ENCODE results near the gene FAM217B. TPM values are rescaled to one million over a fixed set of nuclear protein-coding genes. Genes with fewer than 3 reads are reported as not detected.

Gene FAM217B, protein sequence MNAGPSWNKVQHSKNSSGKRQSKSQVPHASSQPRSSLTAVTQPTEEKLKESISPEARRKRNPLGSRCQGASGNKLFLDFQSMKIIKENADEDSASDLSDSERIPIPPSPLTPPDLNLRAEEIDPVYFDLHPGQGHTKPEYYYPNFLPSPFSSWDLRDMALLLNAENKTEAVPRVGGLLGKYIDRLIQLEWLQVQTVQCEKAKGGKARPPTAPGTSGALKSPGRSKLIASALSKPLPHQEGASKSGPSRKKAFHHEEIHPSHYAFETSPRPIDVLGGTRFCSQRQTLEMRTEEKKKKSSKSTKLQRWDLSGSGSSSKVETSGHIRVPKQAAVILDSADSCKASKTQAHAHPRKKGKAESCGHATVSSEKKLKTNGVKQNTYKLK
- total RNA-seq = 10 to 100 TPM in 7 of 8 experiments, 1 to 10 TPM in 1; 8.1 to 19.1 (median 12.7) TPM

- WGBS, 10 experiments = 0 to 9% (median 0%) methylated on average over 1 to 28 of the region's 57 CpGs
- peak; percentile 89 to 94 (median 91) for ATAC-seq (replicated peaks in 6 of 8)
- H3K27ac ChIP-seq = peak within 1 kb of the TSS; percentile 95 to 98
- in situ Hi-C loops (cut with MboI; ENCODE audit: low pct_unique_long_range_greater_than_20kb in 2 of 9, low sequenced_read_pairs in 9 of 9, unreplicated experiment in 9 of 9) = no loop called here
- peak within 1 kb of the TSS; percentile 37 to 65 (median 59) for H3K4me3 ChIP-seq
- H3K4me1 ChIP-seq (replicated peaks in 1 of 2) = peaks cover 24 to 72% of the 10 kb centered on the region in 2 donors
Observed at GRCh38 chr20:59940129-59940955, at the start of gene FAM217B, which contains the start of gene PPP1R3D. TSS of gene FAM217B (plus strand) at chr20:59940389. CDS start at chr20:59943944, 3,555 bp downstream. TSS of gene PPP1R3D (minus strand) at chr20:59940305. CDS start at chr20:59939931, 374 bp downstream.

DNA sequence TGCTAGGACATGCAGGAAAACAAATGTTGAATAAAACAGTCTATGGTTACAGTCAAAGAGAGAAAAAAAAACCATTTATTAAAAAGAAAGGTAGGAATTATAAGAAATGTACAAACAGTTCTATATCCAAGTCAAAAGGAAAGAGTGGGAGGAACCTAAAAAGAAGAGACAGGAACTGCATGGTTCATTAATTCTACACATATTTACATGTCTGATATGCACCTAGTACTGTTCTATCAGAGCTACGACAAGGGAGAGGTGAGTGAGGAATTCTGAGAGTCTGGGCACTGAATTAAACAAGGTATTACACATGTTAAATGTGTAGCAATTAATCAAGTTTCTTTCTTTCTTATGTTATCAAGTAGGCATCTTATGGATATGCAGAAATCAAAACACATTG, 48.6 kb upstream of the FAM217B start:
- Histone ChIP-seq H3K4me3 (no peak overlapping the region), H3K27ac (no peak overlapping the region), H3K4me1 (replicated peaks in 1 of 2) (no peaks in the 10 kb centered on the region)
- WGBS, 10 experiments = 30 to 88% (median 71%) methylated on average over 1 of the region's 1 CpG; no CpG with 5 or more reads in 2 of the 10 experiments
- ATAC-seq (replicated peaks in 6 of 8) = peak in 2 of 8 experiments; percentile 38 to 47
- in situ Hi-C loops (cut with MboI; ENCODE audit: low pct_unique_long_range_greater_than_20kb in 2 of 9, low sequenced_read_pairs in 9 of 9, unreplicated experiment in 9 of 9) = no loop called here

GRCh38 chr20:59895908-59896307, 44.3 kb upstream of the FAM217B start:
- no peak for ATAC-seq (replicated peaks in 6 of 8)
- in situ Hi-C loops (cut with MboI; ENCODE audit: low pct_unique_long_range_greater_than_20kb in 2 of 9, low sequenced_read_pairs in 9 of 9, unreplicated experiment in 9 of 9) = no loop called here

GRCh38 chr20:59902470-59902869, 37.7 kb upstream of the FAM217B start:
- Histone ChIP-seq H3K4me1 (replicated peaks in 1 of 2) (no peaks in the 10 kb centered on the region), H3K4me3 (no peak overlapping the region), H3K27ac (no peak overlapping the region)
- in situ Hi-C loops (cut with MboI; ENCODE audit: low pct_unique_long_range_greater_than_20kb in 2 of 9, low sequenced_read_pairs in 9 of 9, unreplicated experiment in 9 of 9) = no loop called here
- no peak for ATAC-seq (replicated peaks in 6 of 8)
- 40 to 100% (median 87%) methylated on average over 1 to 3 of the region's 3 CpGs for WGBS, 10 experiments

More at GRCh38 chr20:59895908-59896307, 44.3 kb upstream of the FAM217B start:
- Histone ChIP-seq H3K27ac (no peak overlapping the region), H3K4me3 (no peak overlapping the region), H3K4me1 (replicated peaks in 1 of 2) (no peaks in the 10 kb centered on the region)
- 29 to 100% (median 82%) methylated on average over 1 of the region's 1 CpG; no CpG with 5 or more reads in 1 of the 10 experiments for WGBS, 10 experiments

DNA sequence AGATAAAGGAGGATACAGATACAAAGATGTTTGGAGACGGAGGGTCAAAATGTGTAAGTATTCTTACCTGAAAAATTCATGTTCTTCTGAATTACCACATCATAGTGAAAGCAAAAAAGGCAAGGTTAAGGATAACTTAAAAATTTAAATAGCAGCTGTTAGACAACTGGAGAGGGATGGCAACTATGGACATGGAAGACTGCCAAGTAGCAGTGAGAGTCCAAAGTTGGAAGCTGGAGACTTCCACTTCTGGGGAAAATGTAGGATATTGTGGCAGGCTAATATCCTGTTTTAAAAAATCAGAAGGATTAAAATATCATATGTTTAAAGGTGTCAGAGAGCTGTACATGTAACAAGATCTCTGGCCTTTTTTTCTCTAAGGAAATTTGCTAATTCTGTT, 36.6 kb upstream of the FAM217B start:
- no peak overlapping the region for H3K4me3 ChIP-seq
- no peak overlapping the region for H3K27ac ChIP-seq
- no peaks in the 10 kb centered on the region for H3K4me1 ChIP-seq (replicated peaks in 1 of 2)
- in situ Hi-C loops (cut with MboI; ENCODE audit: low pct_unique_long_range_greater_than_20kb in 2 of 9, low sequenced_read_pairs in 9 of 9, unreplicated experiment in 9 of 9) = no loop called here
- no peak for ATAC-seq (replicated peaks in 6 of 8)
- 50 to 100% (median 96%) methylated on average over 1 of the region's 1 CpG; no CpG with 5 or more reads in 2 of the 10 experiments for WGBS, 10 experiments

DNA sequence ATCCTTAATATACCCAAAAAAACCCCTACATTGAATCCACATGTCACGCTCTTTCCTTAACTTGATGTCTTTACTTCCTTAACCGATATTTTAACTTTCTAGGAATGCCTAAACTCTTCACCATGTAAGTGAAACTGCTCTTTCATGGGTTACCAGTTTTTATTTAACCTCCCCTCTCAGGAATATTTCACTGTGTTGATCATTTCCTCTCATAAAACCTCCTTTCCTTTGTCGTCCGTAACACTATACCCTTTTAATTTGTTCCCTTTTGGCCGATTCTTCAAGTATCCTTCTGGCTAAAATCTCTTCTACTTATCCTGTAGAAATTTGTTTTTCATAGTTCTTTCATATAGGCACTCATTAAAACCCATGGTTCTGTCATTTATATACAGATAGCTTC, 31.3 kb upstream of the FAM217B start:
- in situ Hi-C loops (cut with MboI; ENCODE audit: low pct_unique_long_range_greater_than_20kb in 2 of 9, low sequenced_read_pairs in 9 of 9, unreplicated experiment in 9 of 9) = no loop called here
- ATAC-seq (replicated peaks in 6 of 8) = no peak
- WGBS, 10 experiments = 74 to 95% (median 85%) methylated on average over 4 to 5 of the region's 5 CpGs; no CpG with 5 or more reads in 1 of the 10 experiments

DNA sequence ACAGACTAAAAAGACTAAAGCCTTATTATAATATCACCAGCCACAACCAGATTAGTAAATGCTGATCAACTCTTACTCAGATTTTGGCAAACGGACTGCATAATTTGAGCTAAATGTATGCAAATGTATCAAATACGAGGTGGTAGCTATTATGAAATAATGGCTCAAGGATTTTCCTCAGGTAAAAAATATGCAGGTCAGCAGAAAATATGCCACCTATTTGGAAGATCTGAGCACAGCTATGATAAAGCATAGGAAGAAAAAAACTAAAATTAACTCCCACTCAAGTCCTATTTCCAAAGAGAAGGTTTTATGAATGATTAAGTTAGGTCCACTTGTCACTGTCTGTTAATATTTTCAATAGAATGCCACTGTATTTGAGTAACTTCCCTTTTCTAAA, 29.1 kb upstream of the FAM217B start:
- WGBS, 10 experiments = 0 to 92% (median 78%) methylated on average over 1 to 2 of the region's 2 CpGs; no CpG with 5 or more reads in 1 of the 10 experiments
- H3K4me1 ChIP-seq (replicated peaks in 1 of 2) = no peaks in the 10 kb centered on the region
- in situ Hi-C loops (cut with MboI; ENCODE audit: low pct_unique_long_range_greater_than_20kb in 2 of 9, low sequenced_read_pairs in 9 of 9, unreplicated experiment in 9 of 9) = no loop called here
- ATAC-seq (replicated peaks in 6 of 8) = no peak
- no peak overlapping the region for H3K27ac ChIP-seq
- H3K4me3 ChIP-seq = no peak overlapping the region

More for the DNA sequence above, 31.3 kb upstream of the FAM217B start:
- Histone ChIP-seq H3K27ac (no peak overlapping the region), H3K4me3 (no peak overlapping the region), H3K4me1 (replicated peaks in 1 of 2) (no peaks in the 10 kb centered on the region)

DNA sequence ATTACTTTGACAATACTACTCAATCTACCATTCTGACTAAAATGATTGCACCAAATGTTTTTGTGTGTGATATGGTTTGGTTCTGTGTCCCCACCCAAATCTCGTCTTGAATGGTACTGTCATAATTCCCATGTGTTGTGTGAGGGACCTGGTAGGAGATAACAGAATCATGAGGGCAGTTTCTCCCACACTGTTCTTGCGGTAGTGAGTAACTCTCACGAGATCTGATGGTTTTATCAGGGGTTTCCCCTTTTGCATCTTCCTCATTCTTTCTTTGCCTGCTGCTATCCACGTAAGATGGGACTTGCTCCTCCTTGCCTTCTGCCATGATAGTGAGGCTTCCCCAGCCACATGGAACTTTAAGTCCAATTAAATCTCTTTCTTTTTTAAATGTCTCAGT, 27.6 kb upstream of the FAM217B start:
- no peak for ATAC-seq (replicated peaks in 6 of 8)
- Histone ChIP-seq H3K4me1 (replicated peaks in 1 of 2) (no peaks in the 10 kb centered on the region), H3K27ac (no peak overlapping the region), H3K4me3 (no peak overlapping the region)
- WGBS, 10 experiments = 44 to 93% (median 86%) methylated on average over 1 to 4 of the region's 4 CpGs; no CpG with 5 or more reads in 2 of the 10 experiments
- in situ Hi-C loops (cut with MboI; ENCODE audit: low pct_unique_long_range_greater_than_20kb in 2 of 9, low sequenced_read_pairs in 9 of 9, unreplicated experiment in 9 of 9) = no loop called here

- Histone ChIP-seq H3K4me3 (no peak overlapping the region), H3K4me1 (replicated peaks in 1 of 2) (peaks cover 0 to 15% of the 10 kb centered on the region in 2 donors), H3K27ac (no peak overlapping the region)
- no peak for ATAC-seq (replicated peaks in 6 of 8)
- in situ Hi-C loops (cut with MboI; ENCODE audit: low pct_unique_long_range_greater_than_20kb in 2 of 9, low sequenced_read_pairs in 9 of 9, unreplicated experiment in 9 of 9) = no loop called here
Observed at GRCh38 chr20:59920944-59921343, 19.2 kb upstream of the FAM217B start.

DNA sequence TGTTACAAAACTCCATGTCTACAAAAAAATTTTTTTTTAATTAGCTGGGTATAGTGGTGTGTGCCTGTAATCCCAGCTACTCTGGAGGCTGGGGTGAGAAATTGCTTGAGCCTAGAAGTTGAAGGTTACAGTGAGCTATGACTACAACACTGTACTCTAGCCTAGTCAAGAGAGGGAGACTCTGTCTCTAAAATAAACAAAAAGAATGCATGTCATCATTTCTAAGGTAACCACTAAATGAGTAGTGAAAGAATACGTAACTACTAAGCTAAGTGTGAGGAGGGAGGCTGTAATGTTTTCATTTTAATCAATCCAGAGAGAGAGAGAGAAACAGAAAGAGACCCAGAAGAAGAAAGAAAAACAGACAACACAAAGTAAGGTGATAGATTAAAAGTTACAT, 16.7 kb upstream of the FAM217B start:
- in situ Hi-C loops (cut with MboI; ENCODE audit: low pct_unique_long_range_greater_than_20kb in 2 of 9, low sequenced_read_pairs in 9 of 9, unreplicated experiment in 9 of 9) = no loop called here
- H3K4me1 ChIP-seq (replicated peaks in 1 of 2) = peaks cover 0 to 10% of the 10 kb centered on the region in 2 donors
- WGBS, 10 experiments = 88 to 100% (median 100%) methylated on average over 1 of the region's 1 CpG; no CpG with 5 or more reads in 4 of the 10 experiments
- no peak overlapping the region for H3K27ac ChIP-seq
- H3K4me3 ChIP-seq = no peak overlapping the region
- peak in 1 of 8 experiments; percentile 12 for ATAC-seq (replicated peaks in 6 of 8)

- no peak for ATAC-seq (replicated peaks in 6 of 8)
- WGBS, 10 experiments = 50 to 88% (median 75%) methylated on average over 1 of the region's 1 CpG; no CpG with 5 or more reads in 2 of the 10 experiments
- in situ Hi-C loops (cut with MboI; ENCODE audit: low pct_unique_long_range_greater_than_20kb in 2 of 9, low sequenced_read_pairs in 9 of 9, unreplicated experiment in 9 of 9) = no loop called here
- H3K27ac ChIP-seq = no peak overlapping the region
- H3K4me3 ChIP-seq = no peak overlapping the region
- H3K4me1 ChIP-seq (replicated peaks in 1 of 2) = peaks cover 0 to 18% of the 10 kb centered on the region in 2 donors
Observed at GRCh38 chr20:59925359-59925758, 14.8 kb upstream of the FAM217B start.

DNA sequence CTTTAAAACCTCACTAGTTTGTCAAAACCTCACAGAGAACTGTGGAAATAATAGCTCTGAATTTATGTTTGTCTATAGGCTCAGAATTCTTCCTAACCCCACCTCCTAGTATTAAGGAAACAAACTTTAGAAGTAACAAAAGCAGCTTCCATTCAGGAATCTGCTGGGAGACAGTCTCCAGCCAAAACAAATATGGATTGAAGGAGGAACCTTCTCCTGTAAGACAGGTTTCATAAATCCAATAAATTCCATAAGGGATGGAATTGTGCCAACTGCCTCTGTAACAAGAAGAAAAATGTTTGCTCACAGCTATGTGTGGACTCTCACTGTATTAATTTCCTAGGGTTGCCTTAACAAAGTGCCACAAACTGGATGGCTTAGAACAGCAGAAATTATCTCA, 14.3 kb upstream of the FAM217B start:
- in situ Hi-C loops (cut with MboI; ENCODE audit: low pct_unique_long_range_greater_than_20kb in 2 of 9, low sequenced_read_pairs in 9 of 9, unreplicated experiment in 9 of 9) = no loop called here
- ATAC-seq (replicated peaks in 6 of 8) = peak in 2 of 8 experiments; percentile 61 to 68
- no peak overlapping the region for H3K4me3 ChIP-seq
- no peak overlapping the region for H3K27ac ChIP-seq
- H3K4me1 ChIP-seq (replicated peaks in 1 of 2) = peaks cover 0 to 19% of the 10 kb centered on the region in 2 donors

Measured in motor neuron (in vitro differentiated cells).